Breast epithelium (tissue), 3 donors: ENCODE measurements around the gene CAPN2.

Experiments
- CTCF ChIP-seq, 3 donors: fragments of 450-650 bp; IDR thresholded peaks; one replicate each; pipeline ENCODE4 v1.5.1; 2016 to 2017; ENCODE audit warnings: antibody characterized with exemption in 3 of 3, mild to moderate bottlenecking in 3 of 3, moderate library complexity in 3 of 3
- POLR2A ChIP-seq: fragments of 450-650 bp; IDR thresholded peaks from one replicate; pipeline ENCODE4 v1.6.1; 2016; ENCODE audit warnings: antibody characterized with exemption, mild to moderate bottlenecking, moderate library complexity
- POLR2AphosphoS5 ChIP-seq, 3 donors: sonication (generic); formaldehyde crosslinking; IDR thresholded peaks; one replicate each; pipeline ENCODE4 v1.6.1; 2017; ENCODE audit warnings: antibody characterized with exemption in 3 of 3

GRCh38 chr1:223794136-223794880, 82.0 kb downstream of the CAPN2 start:
- TF ChIP-seq CTCF (IDR thresholded peaks at IDR 0.05) (no peak), POLR2A (no peak), POLR2AphosphoS5 (IDR thresholded peaks at IDR 0.05) (no peak)
